Neuronal stem cell (in vitro differentiated cells): Measurements from ENCODE around the gene NCEH1.
"Not testable (repeated sequence)": the region's sequence is repeated elsewhere in the genome, so short reads cannot be mapped to it uniquely, and the experiment has no call there.

Experiments
- DNase-seq: peaks from one replicate; pipeline ENCODE4 v3.0.0-alpha.2; 2013; ENCODE audit warnings: low spot score
- H2AFZ ChIP-seq: one replicate; pipeline ENCODE4 v1.6.1; 2013; ENCODE audit warnings: mild to moderate bottlenecking, low read length, inconsistent platforms
- H2AK5ac ChIP-seq: 2 replicates; pipeline ENCODE4 v1.6.1; 2013; ENCODE audit warnings: low read depth, mild to moderate bottlenecking, inconsistent platforms, low read length, moderate library complexity, mixed read lengths
- H2BK120ac ChIP-seq: 2 replicates; pipeline ENCODE4 v1.6.1; 2013; ENCODE audit warnings: low read depth, mild to moderate bottlenecking, inconsistent platforms, low read length, moderate library complexity, mixed read lengths
- H2BK12ac ChIP-seq: one replicate; pipeline ENCODE4 v1.6.1; 2013; ENCODE audit warnings: low read length, inconsistent platforms
- H2BK15ac ChIP-seq: 2 replicates; pipeline ENCODE4 v1.6.1; 2013; ENCODE audit warnings: mild to moderate bottlenecking, low read length, inconsistent platforms, mixed read lengths
- H2BK5ac ChIP-seq: one replicate; pipeline ENCODE4 v1.6.1; 2013; ENCODE audit warnings: inconsistent platforms, mild to moderate bottlenecking, low read length, moderate library complexity
- H3K14ac ChIP-seq: one replicate; pipeline ENCODE4 v1.6.1; 2013; ENCODE audit warnings: low read length, inconsistent platforms
- H3K18ac ChIP-seq: 2 replicates; pipeline ENCODE4 v1.6.1; 2013; ENCODE audit warnings: low read length, inconsistent platforms
- H3K23ac ChIP-seq: 2 replicates; pipeline ENCODE4 v1.6.1; 2013; ENCODE audit warnings: low read depth, mild to moderate bottlenecking, mixed read lengths, low read length, inconsistent platforms; ENCODE audit not compliant: poor library complexity
- H3K27ac ChIP-seq: replicated peaks from 3 replicates; pipeline ENCODE4 v1.5.1; 2013; ENCODE audit warnings: low read length, inconsistent platforms
- H3K27me3 ChIP-seq, 3 experiments: 2 replicates each; pipeline ENCODE4 v1.6.1; 2013; ENCODE audit warnings: low read length in 3 of 3, mild to moderate bottlenecking in 2 of 3, inconsistent platforms in 1 of 3, low read depth in 1 of 3, mixed read lengths in 1 of 3, moderate library complexity in 1 of 3; ENCODE audit not compliant: control insufficient read depth in 3 of 3, insufficient read depth in 3 of 3
- H3K36me3 ChIP-seq, 2 donors: replicated peaks in 1 of 2; 2 replicates each; pipeline ENCODE4 v1.6.1; 2013; ENCODE audit warnings: low read length in 2 of 2; ENCODE audit not compliant: control insufficient read depth in 2 of 2, insufficient read depth in 2 of 2
- H3K4ac ChIP-seq: 2 replicates; pipeline ENCODE4 v1.6.1; 2013; ENCODE audit warnings: inconsistent platforms, mild to moderate bottlenecking, low read length, moderate library complexity
- H3K4me1 ChIP-seq, 2 donors: 1 replicate in 1 of 2; 2 replicates in 1 of 2; pipeline ENCODE4 v1.6.1; 2013; ENCODE audit warnings: low read length in 2 of 2, low read depth in 1 of 2; ENCODE audit not compliant: control insufficient read depth in 2 of 2, insufficient read depth in 1 of 2
- H3K4me2 ChIP-seq: one replicate; pipeline ENCODE4 v1.6.1; 2013; ENCODE audit warnings: mild to moderate bottlenecking, low read length, inconsistent platforms; ENCODE audit not compliant: insufficient read depth, poor library complexity, severe bottlenecking
- H3K4me3 ChIP-seq, 2 donors: 2 replicates each; pipeline ENCODE4 v1.5.1; 2013; ENCODE audit warnings: low read length in 2 of 2, mild to moderate bottlenecking in 2 of 2, inconsistent platforms in 1 of 2, moderate library complexity in 1 of 2
- H3K79me1 ChIP-seq: one replicate; pipeline ENCODE4 v1.6.1; 2013; ENCODE audit warnings: low read depth, mild to moderate bottlenecking, inconsistent platforms, low read length, moderate library complexity
- H3K9ac ChIP-seq: one replicate; pipeline ENCODE4 v1.6.1; 2013; ENCODE audit warnings: mild to moderate bottlenecking, low read depth, low read length, inconsistent platforms; ENCODE audit not compliant: poor library complexity
- H3K9me3 ChIP-seq, 2 donors: replicated peaks in 1 of 2; 2 replicates each; pipeline versions ENCODE3 to v1.6.1; 2013; ENCODE audit warnings: low read length in 2 of 2, mild to moderate bottlenecking in 2 of 2, inconsistent platforms in 1 of 2, low read depth in 1 of 2, mixed read lengths in 1 of 2, moderate library complexity in 1 of 2; ENCODE audit not compliant: control insufficient read depth in 2 of 2, insufficient read depth in 1 of 2
- H4K8ac ChIP-seq: one replicate; pipeline ENCODE4 v1.6.1; 2013; ENCODE audit warnings: low read depth, mild to moderate bottlenecking, inconsistent platforms, low read length, moderate library complexity
- H4K91ac ChIP-seq: one replicate; pipeline ENCODE4 v1.6.1; 2013; ENCODE audit warnings: low read length, low read depth, mild to moderate bottlenecking, inconsistent platforms; ENCODE audit not compliant: poor library complexity
- WGBS, 2 donors: extraction: QIAGEN DNeasy Blood & Tissue Kit; methylation state at CpG; one replicate each; pipeline ENCODE4 v1.1.7; 2013; ENCODE audit warnings: missing lambda C conversion rate in 2 of 2, mixed read lengths in 1 of 2; ENCODE audit not compliant: insufficient read length in 2 of 2, insufficient replicate concordance in 1 of 2; ENCODE audit errors: extremely low coverage in 2 of 2; 5-methylcytosine and 5-hydroxymethylcytosine counted together

NCEH1 gene

DNA sequence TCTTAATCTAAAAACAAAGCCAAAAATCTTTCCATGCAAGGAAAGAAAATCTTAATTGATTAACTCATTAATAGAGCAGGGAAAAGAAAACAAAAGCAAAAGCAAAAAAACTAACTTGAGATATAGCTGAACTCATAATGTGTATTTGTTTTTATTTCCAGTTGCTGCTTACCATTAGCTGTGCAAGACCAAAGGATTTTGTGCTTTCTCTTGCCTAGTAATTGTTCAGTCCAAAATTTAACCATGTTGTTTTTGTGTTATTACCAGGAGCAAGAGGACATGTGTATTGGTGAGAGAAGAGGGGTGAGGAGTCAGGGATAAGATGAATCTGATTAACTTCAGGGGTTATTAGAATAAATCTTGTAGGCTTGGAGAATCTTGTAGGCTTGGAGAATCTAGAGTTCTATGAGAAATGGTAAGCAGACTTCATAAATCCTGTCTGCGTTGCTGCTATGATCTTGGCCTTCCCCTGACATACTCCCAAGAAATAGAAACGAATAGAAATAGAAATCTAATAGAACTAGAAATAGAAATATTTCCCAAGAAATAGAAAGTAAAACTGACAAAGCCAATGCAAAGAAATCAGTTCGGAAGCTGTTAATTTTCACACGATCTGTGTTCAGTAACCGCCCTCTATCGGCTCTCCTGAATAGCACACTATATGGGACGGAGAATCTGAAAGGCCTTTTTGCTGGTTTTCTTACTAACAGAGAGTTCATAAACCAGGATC is 115.0 kb downstream of the NCEH1 start:
- WGBS, 2 donors: no CpG with 5 or more reads among the region's 7 CpGs
- Histone ChIP-seq H3K4me2 (no peak overlapping the region), H3K9me3 (peaks cover 0 to 3% of the 10 kb centered on the region in 2 donors), H2AK5ac (no peak overlapping the region), H3K27me3 (peaks cover 0 to 10% (median 0%) of the 10 kb centered on the region in 3 experiments), H3K79me1 (peaks cover 2% of the 10 kb centered on the region), H3K14ac (no peak overlapping the region), H4K8ac (no peak overlapping the region), H3K4ac (no peak overlapping the region), H3K18ac (no peak overlapping the region), H4K91ac (no peak overlapping the region), H3K23ac (no peak overlapping the region), H3K27ac (no peak overlapping the region), H2BK5ac (no peak overlapping the region), H3K4me3 (no peak overlapping the region), H3K4me1 (no peaks in the 10 kb centered on the region), H3K9ac (no peak overlapping the region), H2BK120ac (no peak overlapping the region), H3K36me3 (no peaks in the 10 kb centered on the region), H2BK15ac (no peak overlapping the region), H2BK12ac (no peak overlapping the region), H2AFZ (peak overlapping the region; percentile 57)
- DNase-seq: peak; percentile 11

- H3K27ac ChIP-seq: not testable (repeated sequence)
These were observed 115.8 kb downstream of the NCEH1 start for GRCh38 chr3:172594900-172595663.

GRCh38 chr3:172592898-172593669 is 117.8 kb downstream of the NCEH1 start:
- no peak overlapping the region for H2BK120ac ChIP-seq
- H3K23ac ChIP-seq: no peak overlapping the region
- no peak overlapping the region for H2BK12ac ChIP-seq
- H2AFZ ChIP-seq: no peak overlapping the region
- H3K36me3 ChIP-seq: no peaks in the 10 kb centered on the region
- no peak overlapping the region for H2BK15ac ChIP-seq
- H3K27ac ChIP-seq: no peak overlapping the region
- no peak overlapping the region for H2AK5ac ChIP-seq
- no peak overlapping the region for H3K14ac ChIP-seq
- H3K4me2 ChIP-seq: no peak overlapping the region
- peak overlapping the region; percentile 48 for H4K8ac ChIP-seq
- H3K4ac ChIP-seq: no peak overlapping the region
- H3K18ac ChIP-seq: no peak overlapping the region
- H2BK5ac ChIP-seq: no peak overlapping the region
- WGBS, 2 donors: no CpG with 5 or more reads among the region's 11 CpGs
- no peak overlapping the region for H4K91ac ChIP-seq
- H3K27me3 ChIP-seq: peaks cover 0 to 10% (median 0%) of the 10 kb centered on the region in 3 experiments
- no peak overlapping the region for H3K9ac ChIP-seq
- no peak overlapping the region for H3K4me3 ChIP-seq
- no peak for DNase-seq
- H3K79me1 ChIP-seq: peaks cover 2% of the 10 kb centered on the region
- H3K4me1 ChIP-seq: no peaks in the 10 kb centered on the region
- H3K9me3 ChIP-seq: peaks cover 0 to 3% of the 10 kb centered on the region in 2 donors

More at GRCh38 chr3:172594900-172595663, 115.8 kb downstream of the NCEH1 start:
- H3K4ac ChIP-seq, DNase-seq, H2AFZ ChIP-seq, H3K4me2 ChIP-seq, H4K91ac ChIP-seq, H3K9ac ChIP-seq, H2BK15ac ChIP-seq, H3K4me3 ChIP-seq, H3K4me1 ChIP-seq, H2BK120ac ChIP-seq, H3K14ac ChIP-seq, H3K9me3 ChIP-seq, H3K23ac ChIP-seq, H4K8ac ChIP-seq, H2BK5ac ChIP-seq, H3K36me3 ChIP-seq, H2AK5ac ChIP-seq, H2BK12ac ChIP-seq, H3K79me1 ChIP-seq, H3K18ac ChIP-seq: not testable (repeated sequence)
- WGBS, 2 donors: no CpG with 5 or more reads among the region's 11 CpGs
- peaks cover 0 to 10% (median 0%) of the 10 kb centered on the region in 3 experiments for H3K27me3 ChIP-seq
